Measurements from ENCODE around the gene HSD17B8. TPM values are rescaled to one million over a fixed set of nuclear protein-coding genes. Genes with fewer than 3 reads are reported as not detected.

The HSD17B8 gene
- total and polyA plus RNA-seq, 10 of the 15 experiments (the other 5 are each of a cell fraction or from before 2014, with no cell fraction given) = 3.1 to 54.3 (median 26.5) TPM

GRCh38 chr6:33247977-33248642, 43.7 kb downstream of the HSD17B8 start:
- under 1% methylated on average over 24 of the region's 28 CpGs for WGBS (ENCODE audit: insufficient coverage, insufficient replicate concordance, low lambda C conversion rate, missing lambda C conversion rate)
- DNase-seq (ENCODE audit: low read depth, low spot score) = peak; percentile 67
- no peaks in the 10 kb centered on the region for H3K27me3 ChIP-seq (replicated peaks in 1 of 2; ENCODE audit: control insufficient read depth in 2 of 2, insufficient read depth in 2 of 2, low read length in 1 of 2)
- no TSS peak for BruUV-seq (replicated peaks)
- peak; percentile 72 for ATAC-seq
- H3K9me3 ChIP-seq (replicated peaks; ENCODE audit: control insufficient read depth, insufficient read depth, low read length) = no peaks in the 10 kb centered on the region
- intact Hi-C loops (cut with micrococcal nuclease; ENCODE audit: unreplicated experiment) = loop anchor here (1.0 to 5.0 kb wide), 4 partner anchors 43 to 246 kb away; no protein-coding TSS in a partner anchor
- ChIA-PET CTCF (interaction anchor here (0.6 to 5.5 kb wide), 58 partner anchors 8 to 524 kb away, joined by 3 to 53 read pairs (median 6); partner anchors contain the start of genes B3GALT4, HLA-DPB1, HSD17B8 and RGL2), RAD21 (ENCODE audit: unreplicated experiment) (interaction anchor here (0.5 to 3.5 kb wide), 29 partner anchors 9 to 406 kb away, joined by 3 to 25 read pairs (median 7); partner anchors contain the start of genes HLA-DMA, HLA-DPA1, HLA-DPB1 and HSD17B8), SMC1A (ENCODE audit: uncharacterized antibody, unreplicated experiment) (interaction anchor here (0.7 to 4.2 kb wide), 25 partner anchors 18 to 362 kb away, joined by 3 to 34 read pairs (median 5); partner anchors contain the start of genes HLA-DMA, HLA-DOA, RPS18 and VPS52), POLR2A (interaction anchor here (0.5 to 5.2 kb wide), 23 partner anchors 23 to 1347 kb away, joined by 3 to 40 read pairs (median 5); partner anchors contain the start of genes B3GALT4, HLA-DPA1, HLA-DPB1 and PFDN6)
- peak overlapping the region; percentile 51 for H3K27ac ChIP-seq (ENCODE audit: control insufficient read depth, insufficient read depth)
- in situ Hi-C loops (cut with MboI) = loop anchor here (5.0 kb wide), 2 partner anchors 131 to 246 kb away; no protein-coding TSS in a partner anchor
- peaks cover 13% of the 10 kb centered on the region for H3K79me2 ChIP-seq (ENCODE audit: control insufficient read depth, insufficient read depth, low read length)
- peaks cover 2 to 12% of the 10 kb centered on the region in 2 experiments; a peak in 2 of 4 replicates for H3K36me3 ChIP-seq (ENCODE audit: control insufficient read depth in 2 of 2, insufficient read depth in 2 of 2, low read length in 1 of 2)
- H3K4me3 ChIP-seq = peak overlapping the region; percentile 78
- peak; percentile 91 for FAIRE-seq
- H3K9ac ChIP-seq (ENCODE audit: control insufficient read depth, insufficient read depth, low read length) = peak overlapping the region; percentile 42; the same call in 1 of the 2 replicates
- peak overlapping the region; percentile 96 for H3K4me2 ChIP-seq (ENCODE audit: control insufficient read depth, insufficient read depth)
- no peaks in the 10 kb centered on the region for H4K20me1 ChIP-seq (ENCODE audit: control insufficient read depth, insufficient read depth)
- H2AFZ ChIP-seq (ENCODE audit: control insufficient read depth, low read depth, low read length) = peak overlapping the region; percentile 84
- peaks cover 10% of the 10 kb centered on the region for H3K4me1 ChIP-seq (ENCODE audit: control insufficient read depth, insufficient read depth, low read length)
- TF ChIP-seq MYC (IDR thresholded peaks at IDR 0.05; ENCODE audit: insufficient read depth, insufficient read length, insufficient replicate concordance, low read length, severe bottlenecking) (no peak), MLLT1 (IDR thresholded peaks at IDR 0.05) (peak; percentile 32; the same call in 1 of the 2 replicates), SP1 (IDR thresholded peaks at IDR 0.05; ENCODE audit: low read depth, low read length) (peak; percentile 23), PRDM15 (CRISPR knock-in tag; IDR thresholded peaks at IDR 0.05) (no peak), EP300 (IDR thresholded peaks at IDR 0.05; ENCODE audit: borderline replicate concordance in 1 of 2, control insufficient read depth in 1 of 2, low read depth in 2 of 2, low read length in 2 of 2) (no peak), SMC3 (IDR thresholded peaks at IDR 0.05; ENCODE audit: borderline replicate concordance, low read length) (peak; percentile 79), TCF7 (IDR thresholded peaks at IDR 0.05; ENCODE audit: borderline replicate concordance) (no peak), CTCF (IDR thresholded peaks at IDR 0.05 in 2 of 3, conservative IDR thresholded peaks at IDR 0.05 in 1 of 3; ENCODE audit: control insufficient read depth in 2 of 3, extremely low read depth in 1 of 3, insufficient read depth in 1 of 3, low read depth in 3 of 3, low read length in 3 of 3) (peak; percentile 91 to 94 (median 92)), NFYB (IDR thresholded peaks at IDR 0.05; ENCODE audit: insufficient read depth, low read depth, low read length) (no peak), SMARCA5 (IDR thresholded peaks at IDR 0.05) (peak; percentile 81; the same call in 1 of the 2 replicates), ZNF217 (IDR thresholded peaks at IDR 0.05) (no peak), POU2F2 (IDR thresholded peaks at IDR 0.05; ENCODE audit: borderline replicate concordance, low read depth, low read length) (peak; percentile 46; the same call in 1 of the 3 replicates), NR2F1 (conservative IDR thresholded peaks at IDR 0.05) (no peak), RELA (IDR thresholded peaks at IDR 0.05; ENCODE audit: borderline replicate concordance, partially characterized antibody) (peak; percentile 33)
